Measurements from ENCODE around the gene ORMDL3. TPM values are rescaled to one million over a fixed set of nuclear protein-coding genes. Genes with fewer than 3 reads are reported as not detected.

The ORMDL3 gene
- total and polyA plus RNA-seq, 2 experiments from 2014 or later = 56.4 to 73.3 TPM

DNA sequence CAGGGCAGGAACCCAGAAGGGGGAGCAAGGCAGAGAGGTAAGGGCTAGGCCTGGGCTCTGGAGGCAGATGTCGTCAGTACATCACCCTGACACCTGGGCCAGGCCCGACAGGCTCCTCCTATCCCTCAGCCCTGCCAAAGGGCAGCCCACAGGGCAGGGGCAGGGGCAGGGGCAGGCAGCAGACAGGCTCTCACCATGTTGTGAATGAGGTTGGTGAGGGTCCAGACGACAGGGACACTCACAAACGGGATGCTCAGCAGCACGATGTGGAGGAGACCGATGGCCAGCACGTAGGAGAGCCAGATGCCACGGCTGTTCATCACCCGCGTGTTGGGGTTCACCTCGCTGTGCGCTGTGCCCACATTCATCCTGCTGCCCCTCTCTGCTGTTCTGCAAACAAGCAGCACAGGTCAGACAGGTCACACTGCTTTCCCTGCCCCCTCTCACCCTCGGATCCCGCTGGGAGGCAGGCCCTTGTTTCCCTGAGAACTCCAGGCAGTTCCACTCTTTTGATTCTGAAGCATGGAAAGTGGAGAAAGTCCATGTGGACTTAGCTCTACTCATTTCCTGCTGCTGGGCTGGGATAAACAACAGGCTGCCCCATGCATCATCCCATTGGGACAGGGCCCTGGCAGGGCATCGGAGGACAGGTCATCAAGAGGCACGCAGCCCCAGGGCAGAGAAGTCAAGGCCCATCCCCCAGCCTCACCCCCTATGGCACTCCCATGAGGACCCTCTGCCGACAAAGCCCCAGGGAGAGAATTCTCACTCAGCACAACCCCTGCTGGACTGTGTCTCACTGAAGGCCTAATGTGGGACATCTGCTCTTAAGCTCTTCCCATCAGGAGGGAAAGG lies 3.3 kb downstream of the ORMDL3 start:
- H2AFZ ChIP-seq = no peak overlapping the region
- peaks cover 20% of the 10 kb centered on the region for H3K4me1 ChIP-seq (ENCODE audit: insufficient read depth)
- peaks cover 38% of the 10 kb centered on the region for H3K79me2 ChIP-seq
- DNase-seq (ENCODE audit: low spot score) = peak; percentile 40
- H3K36me3 ChIP-seq (replicated peaks; ENCODE audit: insufficient read depth, low read depth) = no peaks in the 10 kb centered on the region
- WGBS (ENCODE audit: low lambda C conversion rate, missing lambda C conversion rate) = 63% methylated on average over 17 of the region's 17 CpGs
- peaks cover 20% of the 10 kb centered on the region for H4K20me1 ChIP-seq (ENCODE audit: insufficient read depth, poor library complexity, severe bottlenecking)
- H3K4me2 ChIP-seq = peak overlapping the region; percentile 1
- H3K4me3 ChIP-seq = no peak overlapping the region
- H3K27me3 ChIP-seq = no peaks in the 10 kb centered on the region
- H3K27ac ChIP-seq = no peak overlapping the region
- no peaks in the 10 kb centered on the region for H3K9me3 ChIP-seq (ENCODE audit: low read depth)
- no peaks in the 10 kb centered on the region for H3K9me2 ChIP-seq (replicated peaks; ENCODE audit: insufficient read depth)
- TF ChIP-seq, protein P1, sequence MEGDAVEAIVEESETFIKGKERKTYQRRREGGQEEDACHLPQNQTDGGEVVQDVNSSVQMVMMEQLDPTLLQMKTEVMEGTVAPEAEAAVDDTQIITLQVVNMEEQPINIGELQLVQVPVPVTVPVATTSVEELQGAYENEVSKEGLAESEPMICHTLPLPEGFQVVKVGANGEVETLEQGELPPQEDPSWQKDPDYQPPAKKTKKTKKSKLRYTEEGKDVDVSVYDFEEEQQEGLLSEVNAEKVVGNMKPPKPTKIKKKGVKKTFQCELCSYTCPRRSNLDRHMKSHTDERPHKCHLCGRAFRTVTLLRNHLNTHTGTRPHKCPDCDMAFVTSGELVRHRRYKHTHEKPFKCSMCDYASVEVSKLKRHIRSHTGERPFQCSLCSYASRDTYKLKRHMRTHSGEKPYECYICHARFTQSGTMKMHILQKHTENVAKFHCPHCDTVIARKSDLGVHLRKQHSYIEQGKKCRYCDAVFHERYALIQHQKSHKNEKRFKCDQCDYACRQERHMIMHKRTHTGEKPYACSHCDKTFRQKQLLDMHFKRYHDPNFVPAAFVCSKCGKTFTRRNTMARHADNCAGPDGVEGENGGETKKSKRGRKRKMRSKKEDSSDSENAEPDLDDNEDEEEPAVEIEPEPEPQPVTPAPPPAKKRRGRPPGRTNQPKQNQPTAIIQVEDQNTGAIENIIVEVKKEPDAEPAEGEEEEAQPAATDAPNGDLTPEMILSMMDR (IDR thresholded peaks at IDR 0.05; ENCODE audit: poor library complexity) = peak; percentile 22
- TF ChIP-seq EZH2phosphoT487 (IDR thresholded peaks at IDR 0.05; ENCODE audit: low read depth, severe bottlenecking, unreplicated experiment) = no peak

DNA sequence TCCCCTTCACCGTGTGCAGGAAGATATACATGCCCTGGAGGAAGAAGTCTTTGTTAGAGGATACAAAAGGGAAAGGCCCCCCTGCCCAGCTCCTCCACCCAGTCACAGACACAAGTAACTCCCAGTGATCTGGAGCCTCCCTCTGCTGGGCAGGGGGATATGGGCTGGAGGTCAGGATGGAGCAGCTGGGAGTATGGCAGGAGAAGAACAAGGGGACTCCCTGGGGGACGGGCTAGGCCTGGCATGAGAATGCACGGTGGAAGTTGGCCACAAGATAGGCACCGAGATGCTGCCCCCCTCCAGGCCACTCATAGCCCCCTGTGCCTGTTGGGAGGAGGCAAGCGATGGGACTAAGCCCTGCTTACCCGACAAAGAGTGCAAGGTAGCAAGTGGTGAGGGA lies 4.2 kb downstream of the ORMDL3 start:
- no peak overlapping the region for H3K4me3 ChIP-seq
- no peak overlapping the region for H2AFZ ChIP-seq
- H3K27me3 ChIP-seq = no peaks in the 10 kb centered on the region
- DNase-seq (ENCODE audit: low spot score) = peak; percentile 1
- no peaks in the 10 kb centered on the region for H3K9me3 ChIP-seq (ENCODE audit: low read depth)
- H3K4me1 ChIP-seq (ENCODE audit: insufficient read depth) = peaks cover 12% of the 10 kb centered on the region
- H4K20me1 ChIP-seq (ENCODE audit: insufficient read depth, poor library complexity, severe bottlenecking) = peaks cover 20% of the 10 kb centered on the region
- H3K36me3 ChIP-seq (replicated peaks; ENCODE audit: insufficient read depth, low read depth) = no peaks in the 10 kb centered on the region
- 98% methylated on average over 6 of the region's 6 CpGs for WGBS (ENCODE audit: low lambda C conversion rate, missing lambda C conversion rate)
- no peaks in the 10 kb centered on the region for H3K9me2 ChIP-seq (replicated peaks; ENCODE audit: insufficient read depth)
- H3K4me2 ChIP-seq = no peak overlapping the region
- TF ChIP-seq EZH2phosphoT487 (IDR thresholded peaks at IDR 0.05; ENCODE audit: low read depth, severe bottlenecking, unreplicated experiment) (no peak), EZH2 (IDR thresholded peaks at IDR 0.05; ENCODE audit: borderline replicate concordance) (no peak)
- TF ChIP-seq, protein P1 (IDR thresholded peaks at IDR 0.05; ENCODE audit: poor library complexity) = no peak
- no peak overlapping the region for H3K27ac ChIP-seq
- peaks cover 38% of the 10 kb centered on the region for H3K79me2 ChIP-seq

DNA sequence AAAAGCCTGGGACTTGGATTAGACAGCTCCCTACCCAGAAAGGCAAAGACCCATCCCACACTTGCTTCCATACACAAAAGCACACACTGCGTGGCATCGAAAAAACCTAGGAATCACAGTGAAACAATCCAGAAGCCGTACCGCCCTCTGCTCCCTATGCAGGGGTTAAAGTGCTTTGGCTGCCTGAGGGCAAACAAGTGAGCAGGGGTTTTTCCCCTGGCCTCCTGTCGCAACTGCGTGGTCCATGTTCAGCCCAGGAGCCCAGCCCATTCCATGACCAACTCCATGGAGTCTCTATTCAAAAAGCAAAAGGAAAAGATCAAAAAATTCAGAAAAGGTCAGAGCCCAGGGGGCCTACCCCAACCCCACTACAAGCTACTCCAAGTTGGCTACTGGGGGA lies 5.4 kb downstream of the ORMDL3 start:
- DNase-seq (ENCODE audit: low spot score) = peak; percentile 21
- TF ChIP-seq EZH2phosphoT487 (IDR thresholded peaks at IDR 0.05; ENCODE audit: low read depth, severe bottlenecking, unreplicated experiment) = no peak
- TF ChIP-seq, protein P1 (IDR thresholded peaks at IDR 0.05; ENCODE audit: poor library complexity) = no peak
- no peak overlapping the region for H2AFZ ChIP-seq
- peaks cover 38% of the 10 kb centered on the region for H3K79me2 ChIP-seq
- no peaks in the 10 kb centered on the region for H3K27me3 ChIP-seq
- H3K9me3 ChIP-seq (ENCODE audit: low read depth) = no peaks in the 10 kb centered on the region
- no peaks in the 10 kb centered on the region for H3K9me2 ChIP-seq (replicated peaks; ENCODE audit: insufficient read depth)
- H3K4me3 ChIP-seq = no peak overlapping the region
- peaks cover 9% of the 10 kb centered on the region for H3K4me1 ChIP-seq (ENCODE audit: insufficient read depth)
- no peak overlapping the region for H3K4me2 ChIP-seq
- peak overlapping the region; percentile 70 for H3K27ac ChIP-seq
- WGBS (ENCODE audit: low lambda C conversion rate, missing lambda C conversion rate) = 85% methylated on average over 6 of the region's 6 CpGs
- peaks cover 20% of the 10 kb centered on the region for H4K20me1 ChIP-seq (ENCODE audit: insufficient read depth, poor library complexity, severe bottlenecking)
- H3K36me3 ChIP-seq (replicated peaks; ENCODE audit: insufficient read depth, low read depth) = no peaks in the 10 kb centered on the region

Measured in hepatocyte (in vitro differentiated cells).